K562 (cell line): ENCODE data around the gene CLDN5. TPM values are rescaled to one million over a fixed set of nuclear protein-coding genes. Genes with fewer than 3 reads are reported as not detected.

ENCODE experiments used
- ARHGAP35 ChIP-seq: fragments of 450-650 bp; IDR thresholded peaks from 2 replicates; pipeline ENCODE4 v1.6.1; 2018; ENCODE audit not compliant: partially characterized antibody
- ATF6 ChIP-seq: sonication (generic); formaldehyde crosslinking; IDR thresholded peaks from 2 replicates; pipeline ENCODE4 v1.4.0; 2020; ENCODE audit warnings: mild to moderate bottlenecking, missing genetic modification reagents
- BACH1 ChIP-seq: fragments of 200-800 bp; sonication (Bioruptor generic); IDR thresholded peaks from 2 replicates; pipeline ENCODE4 v1.6.1; 2016; ENCODE audit warnings: missing genetic modification characterization, missing compliant biosample characterization
- CXXC5 ChIP-seq: fragments of 250-450 bp; sonication (Bioruptor Pico); IDR thresholded peaks from 2 replicates; pipeline ENCODE4 v1.8.0; 2022; ENCODE audit warnings: inconsistent platforms, mild to moderate bottlenecking, moderate library complexity
- HDAC2 ChIP-seq: fragments of 450-650 bp; IDR thresholded peaks from 2 replicates; pipeline ENCODE4 v1.6.1; 2016; ENCODE audit warnings: mild to moderate bottlenecking
- HDAC6 ChIP-seq: IDR thresholded peaks from 2 replicates; pipeline ENCODE4 v1.6.1; 2012; ENCODE audit warnings: low read depth, mild to moderate bottlenecking, control low read depth, inconsistent platforms, low read length, moderate library complexity
- KDM1A ChIP-seq, 2 experiments: fragments of 450-650 bp; IDR thresholded peaks; 2 replicates each; pipeline ENCODE4 v1.6.1; 2016; ENCODE audit warnings: mild to moderate bottlenecking in 2 of 2
- LARP7 ChIP-seq: fragments of 450-650 bp; IDR thresholded peaks from 2 replicates; pipeline ENCODE4 v1.6.1; 2016
- MED1 ChIP-seq: sonication (generic); formaldehyde crosslinking; IDR thresholded peaks from 2 replicates; pipeline ENCODE4 v1.8.1; 2023; ENCODE audit warnings: missing genetic modification reagents, borderline replicate concordance
- MTA2 ChIP-seq: fragments of 450-650 bp; IDR thresholded peaks from 2 replicates; pipeline ENCODE4 v1.6.1; 2016; ENCODE audit warnings: low read depth
- NR2F6 ChIP-seq: fragments of 450-650 bp; formaldehyde crosslinking; IDR thresholded peaks from 2 replicates; pipeline ENCODE4 v1.4.0; 2020; ENCODE audit warnings: mild to moderate bottlenecking
- PCBP2 ChIP-seq: fragments of 200-400 bp; formaldehyde crosslinking; IDR thresholded peaks from 2 replicates; pipeline ENCODE4 v1.6.1; 2018; ENCODE audit warnings: low read length, low read depth, mild to moderate bottlenecking, moderate library complexity; ENCODE audit not compliant: poor library complexity, severe bottlenecking
- RCOR1 ChIP-seq, 2 experiments: IDR thresholded peaks; 2 replicates each; pipeline ENCODE4 v1.6.1; 2012; ENCODE audit warnings: low read depth in 2 of 2, low read length in 2 of 2, borderline replicate concordance in 1 of 2, improper control_type of control experiment in 1 of 2
- SAFB ChIP-seq: fragments of 200-400 bp; formaldehyde crosslinking; IDR thresholded peaks from 2 replicates; pipeline ENCODE4 v1.6.1; 2017; ENCODE audit warnings: low read depth, low read length, borderline replicate concordance
- SMARCB1 ChIP-seq: IDR thresholded peaks from 2 replicates; pipeline ENCODE4 v1.6.1; 2011; ENCODE audit warnings: improper control_type of control experiment, low read depth; ENCODE audit not compliant: insufficient read length
- USF1 ChIP-seq: sonication (generic); formaldehyde crosslinking; IDR thresholded peaks from 2 replicates; pipeline ENCODE4 v1.9.0; 2022; ENCODE audit warnings: mild to moderate bottlenecking, missing genetic modification reagents
- ZEB2 ChIP-seq: fragments of 450-650 bp; IDR thresholded peaks from 2 replicates; pipeline ENCODE4 v1.6.1; 2016
- ZKSCAN1 ChIP-seq: fragments of 150-350 bp; IDR thresholded peaks from 2 replicates; pipeline ENCODE4 v1.6.1; 2016; ENCODE audit warnings: low read depth, low read length
- ZNF354B ChIP-seq: fragments of 250-450 bp; sonication (Bioruptor Pico); IDR thresholded peaks from 2 replicates; pipeline ENCODE4 v1.4.0; 2020
- ZNF431 ChIP-seq: sonication (generic); formaldehyde crosslinking; IDR thresholded peaks from 2 replicates; pipeline ENCODE4 v1.8.0; 2022; ENCODE audit warnings: mild to moderate bottlenecking, missing genetic modification reagents
- polyA plus RNA-seq, 8 experiments: library from polyadenylated mRNA; depleted of rRNA in 4 of 8; stranded (reverse) in 5 of 8; unstranded in 3 of 8; fragments of >200 nt; fragmentation: Nextera tagmentation in 2 of 8; fragmentation: Illumina TruSeq in 1 of 8; extraction: Ambion mirVana in 2 of 8; extraction: Trizol in 1 of 8; gene quantifications; 2 replicates each; pipeline versions ENCODE4 v1.2.1 to v1.2.3, GENCODE V29; 2011 to 2014; ENCODE audit warnings: inconsistent platforms in 1 of 8, missing spikeins in 1 of 8
- total RNA-seq, 7 experiments: library from RNA; depleted of rRNA in 6 of 7; stranded (reverse); fragments of >200 nt in 6 of 7; fragmentation: Illumina TruSeq in 2 of 7; extraction: Trizol in 2 of 7; gene quantifications; 2 replicates each; pipeline versions ENCODE4 v1.2.1 to v1.2.3, GENCODE V29; 2011 to 2021; ENCODE audit warnings: low replicate concordance in 1 of 7
- TF ChIP-seq, protein P1 (sequence below): sonication (generic); formaldehyde crosslinking; IDR thresholded peaks from 2 replicates; pipeline ENCODE4 v1.8.0; 2022; ENCODE audit warnings: mild to moderate bottlenecking, missing genetic modification reagents
- TF ChIP-seq, protein P2 (sequence below): IDR thresholded peaks from 2 replicates; pipeline ENCODE4 v1.6.1; 2011; ENCODE audit not compliant: insufficient read length; ENCODE audit errors: extremely low read depth

The CLDN5 gene
- total and polyA plus RNA-seq, 9 of the 15 experiments (the other 6 are each of a cell fraction or from before 2014, with no cell fraction given), result 0.20 TPM; not detected in 8

GRCh38 chr22:19567157-19568009 is 43.2 kb upstream of the CLDN5 start (continued):
- TF ChIP-seq, protein P1, sequence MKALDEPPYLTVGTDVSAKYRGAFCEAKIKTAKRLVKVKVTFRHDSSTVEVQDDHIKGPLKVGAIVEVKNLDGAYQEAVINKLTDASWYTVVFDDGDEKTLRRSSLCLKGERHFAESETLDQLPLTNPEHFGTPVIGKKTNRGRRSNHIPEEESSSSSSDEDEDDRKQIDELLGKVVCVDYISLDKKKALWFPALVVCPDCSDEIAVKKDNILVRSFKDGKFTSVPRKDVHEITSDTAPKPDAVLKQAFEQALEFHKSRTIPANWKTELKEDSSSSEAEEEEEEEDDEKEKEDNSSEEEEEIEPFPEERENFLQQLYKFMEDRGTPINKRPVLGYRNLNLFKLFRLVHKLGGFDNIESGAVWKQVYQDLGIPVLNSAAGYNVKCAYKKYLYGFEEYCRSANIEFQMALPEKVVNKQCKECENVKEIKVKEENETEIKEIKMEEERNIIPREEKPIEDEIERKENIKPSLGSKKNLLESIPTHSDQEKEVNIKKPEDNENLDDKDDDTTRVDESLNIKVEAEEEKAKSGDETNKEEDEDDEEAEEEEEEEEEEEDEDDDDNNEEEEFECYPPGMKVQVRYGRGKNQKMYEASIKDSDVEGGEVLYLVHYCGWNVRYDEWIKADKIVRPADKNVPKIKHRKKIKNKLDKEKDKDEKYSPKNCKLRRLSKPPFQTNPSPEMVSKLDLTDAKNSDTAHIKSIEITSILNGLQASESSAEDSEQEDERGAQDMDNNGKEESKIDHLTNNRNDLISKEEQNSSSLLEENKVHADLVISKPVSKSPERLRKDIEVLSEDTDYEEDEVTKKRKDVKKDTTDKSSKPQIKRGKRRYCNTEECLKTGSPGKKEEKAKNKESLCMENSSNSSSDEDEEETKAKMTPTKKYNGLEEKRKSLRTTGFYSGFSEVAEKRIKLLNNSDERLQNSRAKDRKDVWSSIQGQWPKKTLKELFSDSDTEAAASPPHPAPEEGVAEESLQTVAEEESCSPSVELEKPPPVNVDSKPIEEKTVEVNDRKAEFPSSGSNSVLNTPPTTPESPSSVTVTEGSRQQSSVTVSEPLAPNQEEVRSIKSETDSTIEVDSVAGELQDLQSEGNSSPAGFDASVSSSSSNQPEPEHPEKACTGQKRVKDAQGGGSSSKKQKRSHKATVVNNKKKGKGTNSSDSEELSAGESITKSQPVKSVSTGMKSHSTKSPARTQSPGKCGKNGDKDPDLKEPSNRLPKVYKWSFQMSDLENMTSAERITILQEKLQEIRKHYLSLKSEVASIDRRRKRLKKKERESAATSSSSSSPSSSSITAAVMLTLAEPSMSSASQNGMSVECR (CRISPR knock-in tag), result 0 out of 2 replicates have a peak, but pooled peaks have one; percentile 18
- no peak for TF ChIP-seq PCBP2
- 0 out of 2 replicates have a peak, but pooled peaks have one; percentile 59 for TF ChIP-seq HDAC6
- no peak for TF ChIP-seq ZEB2
- no peak; the same call in 1 of the 2 replicates for TF ChIP-seq MED1 (CRISPR knock-in tag)
- TF ChIP-seq, protein P2, sequence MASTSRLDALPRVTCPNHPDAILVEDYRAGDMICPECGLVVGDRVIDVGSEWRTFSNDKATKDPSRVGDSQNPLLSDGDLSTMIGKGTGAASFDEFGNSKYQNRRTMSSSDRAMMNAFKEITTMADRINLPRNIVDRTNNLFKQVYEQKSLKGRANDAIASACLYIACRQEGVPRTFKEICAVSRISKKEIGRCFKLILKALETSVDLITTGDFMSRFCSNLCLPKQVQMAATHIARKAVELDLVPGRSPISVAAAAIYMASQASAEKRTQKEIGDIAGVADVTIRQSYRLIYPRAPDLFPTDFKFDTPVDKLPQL, result no peak
- no peak for TF ChIP-seq MTA2
- no peak for TF ChIP-seq LARP7
- TF ChIP-seq HDAC2, result no peak
- TF ChIP-seq ZNF431 (CRISPR knock-in tag), result no peak
- TF ChIP-seq KDM1A (IDR thresholded peaks at IDR 0.05), result no peak
- no peak for TF ChIP-seq SMARCB1
- no peak for TF ChIP-seq SAFB
- TF ChIP-seq ARHGAP35, result no peak
- peak; percentile 59 for TF ChIP-seq USF1
- TF ChIP-seq RCOR1 (IDR thresholded peaks at IDR 0.05; ENCODE audit: borderline replicate concordance in 1 of 2, low read depth in 2 of 2, low read length in 2 of 2), result no peak
- no peak for TF ChIP-seq ZKSCAN1
- no peak for TF ChIP-seq CXXC5 (CRISPR knock-in tag)
- TF ChIP-seq NR2F6, result no peak
- no peak for TF ChIP-seq ZNF354B (CRISPR knock-in tag)
- TF ChIP-seq BACH1, result no peak
- no peak for TF ChIP-seq ATF6
